NCI-H526 (cell line): ENCODE data around the gene SEC22C.

Source experiments
- DNase-seq, 2 experiments: peaks; one replicate each; lab custom pipeline; 2025; lab: John Stamatoyannopoulos, UW

Gene SEC22C

GRCh38 chr3:42513121-42513520, 68.6 kb downstream of the SEC22C start:
- DNase-seq, result no peak

GRCh38 chr3:42511736-42512135, 70.0 kb downstream of the SEC22C start:
- no peak for DNase-seq

- DNase-seq, result no peak
Measured at GRCh38 chr3:42511201-42511600, 70.6 kb downstream of the SEC22C start.

- DNase-seq, result no peak
Measured at GRCh38 chr3:42510325-42510724, 71.4 kb downstream of the SEC22C start.

DNA sequence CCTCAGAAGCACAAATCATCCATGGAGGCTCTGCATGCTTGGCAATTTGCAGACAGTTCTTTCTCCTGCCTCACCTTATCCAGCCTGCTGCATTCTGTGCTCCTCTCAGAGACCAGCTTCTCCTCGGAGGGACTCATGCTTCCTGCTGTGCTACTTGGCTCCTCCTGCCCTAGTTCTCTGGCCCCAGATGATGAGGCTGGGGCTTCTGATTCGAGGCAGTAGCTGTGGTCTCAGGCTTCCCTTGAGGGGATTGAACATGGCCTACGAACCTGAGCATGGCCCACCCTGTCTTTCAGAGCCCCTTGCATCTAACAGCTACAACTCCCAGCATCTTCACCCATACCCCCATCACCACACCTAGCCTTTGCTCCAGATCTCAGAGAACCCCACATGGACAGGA, 72.7 kb downstream of the SEC22C start:
- DNase-seq, result no peak

- DNase-seq, result no peak
Measured at GRCh38 chr3:42508562-42508961, 73.2 kb downstream of the SEC22C start.

DNA sequence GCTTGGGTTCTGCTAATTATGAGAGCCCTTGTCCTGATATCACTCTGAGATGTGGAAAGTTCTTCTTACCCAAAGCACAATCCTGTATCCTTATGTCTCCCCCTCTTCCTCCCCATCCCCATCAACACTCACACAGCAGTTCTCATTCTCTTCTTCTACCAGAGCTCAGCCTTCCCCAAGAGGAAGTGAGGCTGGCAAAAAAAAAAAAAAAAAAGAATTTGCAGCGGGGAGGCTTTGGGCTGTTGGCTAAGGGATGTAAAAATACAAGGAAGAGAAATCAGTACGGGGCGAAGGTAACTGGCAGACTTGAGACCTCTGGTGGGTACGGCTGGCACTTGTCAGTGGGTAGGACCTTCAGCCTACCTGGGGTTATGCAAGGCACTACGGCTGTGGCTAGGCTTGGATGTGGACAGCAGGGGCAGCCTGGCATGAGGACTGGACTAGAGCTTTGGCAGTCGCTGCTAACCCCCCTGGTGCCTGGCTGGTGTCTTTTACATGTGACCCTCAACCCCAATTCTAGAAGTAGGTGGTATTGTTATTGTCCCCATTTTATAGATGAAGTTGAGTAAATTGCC, 73.9 kb downstream of the SEC22C start:
- DNase-seq, result no peak

DNA sequence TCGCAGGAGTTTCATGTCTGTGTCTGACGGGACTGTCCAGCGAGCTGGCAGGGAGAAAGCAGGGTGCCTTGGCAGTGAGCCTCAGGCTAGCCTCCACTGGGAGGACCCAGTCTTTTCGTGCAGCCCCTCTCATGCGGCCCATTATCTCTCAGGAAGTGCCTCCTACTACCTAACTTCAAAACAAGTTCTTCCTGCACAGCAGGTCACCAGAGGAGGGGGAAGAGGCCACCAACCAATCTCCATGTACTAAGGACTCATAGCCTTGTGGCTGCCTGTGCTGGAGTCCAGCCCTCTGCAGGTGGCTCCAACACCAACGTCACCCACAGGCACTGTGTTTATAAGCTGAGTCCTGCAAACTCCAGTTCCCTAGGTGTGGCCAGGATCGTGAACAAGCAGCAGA, 74.5 kb downstream of the SEC22C start:
- DNase-seq, result no peak

- DNase-seq, result no peak
Measured at GRCh38 chr3:42505849-42506410, 75.8 kb downstream of the SEC22C start.

DNA sequence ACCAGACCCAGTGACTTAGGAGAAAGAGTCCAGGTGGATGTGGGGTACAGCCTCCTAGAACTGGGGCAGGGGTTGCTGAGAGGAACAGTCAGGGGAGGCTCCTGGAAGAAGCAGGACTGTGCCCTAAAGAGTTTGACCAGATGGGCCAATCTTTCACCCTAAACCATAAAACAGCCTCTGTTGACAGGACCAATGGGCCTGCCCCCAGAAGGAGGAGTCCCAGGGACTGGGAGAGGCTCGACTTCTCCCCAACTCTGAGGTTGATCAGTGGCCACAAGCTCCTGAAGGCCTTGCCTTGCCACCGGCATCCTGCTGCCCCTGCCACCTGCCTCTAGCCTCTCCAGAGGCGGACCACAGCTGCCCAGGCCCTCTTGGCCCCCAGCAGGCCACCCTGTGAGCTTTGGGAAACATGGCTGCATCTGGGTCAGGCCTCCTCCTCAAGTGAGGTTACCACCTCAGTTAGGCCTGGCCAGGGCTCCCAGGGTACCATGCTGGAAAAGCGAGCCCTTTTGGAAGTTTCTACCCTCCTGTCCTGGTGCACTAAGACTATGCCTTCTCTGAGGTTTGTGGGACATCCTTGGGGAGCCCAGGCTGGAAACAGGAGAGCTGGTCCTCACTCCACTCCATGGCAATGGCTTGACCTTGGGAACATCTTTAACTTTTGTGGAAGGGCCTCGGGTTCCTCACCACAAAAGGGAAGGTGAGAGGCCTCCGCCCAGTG, 76.5 kb downstream of the SEC22C start:
- DNase-seq, result no peak

DNA sequence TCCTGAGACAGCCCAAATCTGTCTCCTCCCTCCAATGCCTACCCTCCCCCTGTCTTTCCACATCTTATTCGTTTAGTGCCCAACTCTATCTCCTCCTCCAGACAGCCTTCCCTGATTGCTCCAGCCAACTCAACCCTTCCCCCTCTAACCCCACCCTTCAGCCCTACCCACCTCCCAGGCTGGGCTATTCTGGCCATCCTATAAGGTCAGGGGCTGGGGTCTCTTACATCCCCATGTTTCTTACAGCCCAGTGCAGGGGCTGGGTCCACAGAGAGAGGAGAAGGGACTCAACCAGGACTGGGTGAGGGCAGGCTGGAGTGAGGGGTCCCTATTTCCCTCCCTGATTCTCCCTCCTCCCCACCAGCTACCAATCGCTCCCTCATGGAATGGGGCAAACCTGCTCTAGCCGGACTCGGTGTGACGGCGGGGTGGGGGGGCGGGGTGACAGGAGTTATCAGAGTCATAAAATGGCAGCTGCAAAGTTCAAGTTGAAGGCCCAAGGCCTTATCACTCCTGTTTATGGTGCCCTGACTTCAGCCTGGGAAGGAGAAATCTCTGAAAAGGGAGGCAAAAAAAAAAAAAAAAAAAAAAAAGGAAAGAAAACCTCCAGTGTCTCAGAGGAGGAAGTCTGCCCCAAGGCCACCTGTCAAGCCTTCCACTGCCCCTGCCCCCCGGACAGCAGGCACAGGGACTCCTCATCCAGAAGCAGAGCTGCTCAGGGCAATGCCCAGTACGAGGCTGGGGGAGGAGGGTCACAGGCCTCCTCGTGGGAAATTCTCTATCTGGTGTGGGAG, 77.2 kb downstream of the SEC22C start:
- no peak for DNase-seq

DNA sequence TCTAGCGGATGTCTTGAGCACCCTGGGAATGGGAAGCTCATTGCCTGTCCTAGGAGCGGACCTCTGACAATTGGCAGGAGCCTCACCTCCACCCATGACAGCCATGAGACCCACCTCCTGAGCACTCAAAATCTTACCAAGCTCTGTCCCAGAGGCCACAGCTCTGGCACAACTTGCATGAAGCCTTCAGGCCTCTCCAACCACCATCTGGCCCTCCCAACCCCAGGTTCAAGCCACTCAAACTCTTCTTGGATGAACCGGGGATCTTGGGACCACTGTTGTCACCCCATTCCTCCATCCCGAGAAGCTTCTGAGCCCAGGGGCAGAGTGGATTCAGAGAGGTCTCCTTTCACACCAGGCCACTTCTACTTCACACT, 77.8 kb downstream of the SEC22C start:
- DNase-seq, result no peak

DNA sequence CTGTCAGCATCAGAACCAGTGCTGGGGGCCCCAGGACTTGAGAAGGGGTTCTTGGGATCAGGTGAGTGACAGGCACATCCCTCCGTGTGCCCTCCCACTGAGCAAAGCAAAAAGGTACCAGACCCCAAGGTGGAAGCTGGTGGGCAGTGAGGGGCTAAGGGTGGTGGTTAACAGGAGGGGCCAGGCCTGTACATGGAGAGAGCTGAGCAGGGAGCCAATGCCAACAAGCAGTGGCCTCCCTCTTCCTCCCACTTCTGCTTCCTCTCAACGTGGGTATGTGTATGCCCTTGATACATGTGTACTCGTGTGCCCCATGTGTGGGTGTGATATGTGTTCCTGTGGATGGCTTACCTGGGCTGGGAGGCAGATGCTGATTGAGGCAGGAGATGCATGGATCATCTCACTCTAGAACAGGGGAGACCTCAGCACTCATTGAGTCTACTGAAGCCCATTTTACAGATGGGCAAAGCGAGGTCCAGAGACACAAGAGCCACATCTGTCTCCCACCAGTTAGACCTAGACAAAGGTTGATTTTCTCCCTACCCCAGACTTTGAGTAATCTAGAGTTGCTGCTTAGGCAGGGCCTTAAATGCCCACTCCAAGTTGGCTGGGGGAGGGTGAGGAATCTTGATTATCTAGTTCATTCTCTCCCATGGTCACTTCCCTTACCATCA, 78.4 kb downstream of the SEC22C start:
- DNase-seq, result no peak

DNA sequence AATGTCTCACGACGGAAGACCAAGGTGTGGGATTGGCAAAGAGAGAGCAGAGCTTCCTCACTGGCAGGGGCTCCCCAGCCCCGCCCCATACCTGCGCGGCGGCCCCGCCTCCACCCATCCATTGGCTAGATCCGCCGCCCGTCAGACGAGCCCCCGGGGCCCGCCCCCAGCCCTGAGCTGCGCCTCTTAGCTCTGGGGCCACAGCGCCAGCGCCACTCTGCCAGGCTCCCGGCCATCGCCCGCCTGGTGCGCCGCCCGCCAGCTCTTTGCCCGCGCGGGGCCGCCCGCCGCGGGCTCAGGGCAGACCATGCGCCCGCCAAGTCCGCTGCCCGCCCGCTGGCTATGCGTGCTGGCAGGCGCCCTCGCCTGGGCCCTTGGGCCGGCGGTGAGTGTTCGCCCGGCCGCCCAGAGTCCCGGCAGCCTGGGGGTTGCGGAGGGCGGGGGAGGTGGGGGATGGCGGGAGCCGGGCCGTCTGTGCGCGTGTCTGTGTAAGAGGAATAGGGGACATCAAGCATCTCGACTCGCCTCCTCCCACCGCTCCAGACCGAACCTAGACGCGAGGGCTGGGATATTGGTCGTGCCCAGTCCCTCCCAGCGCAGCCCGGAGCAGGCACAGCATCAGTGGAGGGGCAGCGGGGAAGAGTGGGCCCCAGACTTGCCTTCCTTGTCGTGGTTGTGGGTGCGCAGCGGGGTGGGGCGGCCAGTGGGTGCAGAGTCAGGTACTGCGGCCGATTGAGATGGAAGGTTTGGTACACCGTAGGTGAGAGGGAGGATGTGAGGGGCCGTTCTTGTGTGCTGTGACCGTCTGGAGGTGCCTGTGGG, 79.1 kb downstream of the SEC22C start, which contains the start of gene VIPR1:
VIPR1 (plus strand) TSS at position 215 of the 822 bp plus-strand sequence; CDS start at position 308, 93 bp downstream.
- DNase-seq, result peak; percentile 81 to 92

GRCh38 chr3:42501681-42502428, 79.9 kb downstream of the SEC22C start:
- peak in 1 of 2 experiments; percentile 73 for DNase-seq

- DNase-seq, result peak in 1 of 2 experiments; percentile 30
Measured at GRCh38 chr3:42501321-42501680, 80.5 kb downstream of the SEC22C start.

- DNase-seq, result no peak
Measured at GRCh38 chr3:42500909-42501308, 80.9 kb downstream of the SEC22C start.

GRCh38 chr3:42500091-42500490, 81.7 kb downstream of the SEC22C start:
- DNase-seq, result no peak

DNA sequence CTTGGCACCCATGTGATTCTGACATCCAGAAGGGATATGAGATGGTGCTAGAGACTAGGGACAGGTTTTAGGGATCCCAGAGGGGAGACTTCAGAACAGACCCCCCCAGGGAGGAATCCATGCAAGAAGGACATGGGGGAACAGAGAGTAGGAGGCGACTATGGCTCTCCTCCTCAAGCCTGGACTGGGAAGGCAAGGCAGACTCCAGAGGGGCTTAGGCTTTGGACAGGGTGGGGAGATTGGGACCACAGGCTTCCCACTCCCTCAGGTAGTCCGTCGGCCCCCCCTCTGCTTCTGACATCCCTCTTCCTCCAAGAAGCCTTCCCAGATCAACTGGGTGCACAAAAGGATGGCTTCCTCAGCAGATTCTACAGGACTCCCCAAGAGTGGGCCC, 82.3 kb downstream of the SEC22C start:
- no peak for DNase-seq

DNA sequence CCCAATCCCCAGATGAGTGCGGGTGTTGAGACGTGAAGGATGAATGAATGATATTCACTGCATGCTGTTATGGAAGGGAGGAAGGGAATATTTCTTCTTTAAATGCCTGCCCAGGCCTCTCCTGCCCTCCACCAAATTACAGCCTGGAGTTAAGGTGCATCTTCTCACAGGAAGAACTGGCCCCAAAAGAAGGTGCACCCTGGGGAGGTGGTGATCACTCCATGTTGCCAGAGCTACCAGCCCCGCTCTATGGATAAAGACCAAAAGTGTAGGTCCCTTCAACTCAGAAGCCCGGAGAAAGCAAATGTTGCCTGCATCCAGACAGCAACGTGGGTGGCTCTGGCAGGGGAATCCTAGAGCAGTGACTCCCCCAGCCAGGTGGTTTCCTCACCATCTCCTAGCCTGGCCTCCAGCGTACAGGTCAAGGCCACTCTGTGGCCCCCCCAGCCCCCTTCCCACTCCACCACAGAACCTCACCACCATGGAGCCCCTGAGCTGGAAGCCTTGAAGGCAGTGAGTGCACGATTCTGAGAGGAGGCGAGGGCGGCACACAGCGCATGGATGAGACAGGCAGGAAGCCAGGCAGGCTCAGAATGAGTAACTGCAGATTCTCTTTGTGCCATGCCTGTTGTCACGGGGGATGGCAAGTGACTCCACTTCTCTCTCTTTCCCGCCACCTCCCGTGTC, 82.8 kb downstream of the SEC22C start:
- DNase-seq, result no peak
